Skeletal muscle tissue (tissue), 4 donors: ENCODE results near the gene MYADML2. TPM values are rescaled to one million over a fixed set of nuclear protein-coding genes. Genes with fewer than 3 reads are reported as not detected.
"Not testable (repeated sequence)": the region's sequence is repeated elsewhere in the genome, so short reads cannot be mapped to it uniquely, and the experiment has no call there.

Experiments
- H3K27ac ChIP-seq: one replicate; pipeline ENCODE4 v1.7.0; 2013; ENCODE audit warnings: mild to moderate bottlenecking, low read depth, low read length, inconsistent platforms
- H3K27me3 ChIP-seq, 3 donors: one replicate each; pipeline ENCODE4 v1.7.0; 2013; ENCODE audit warnings: low read length in 3 of 3; ENCODE audit not compliant: control insufficient read depth in 3 of 3, insufficient read depth in 3 of 3
- H3K36me3 ChIP-seq, 3 donors: one replicate each; pipeline ENCODE4 v1.7.0; 2013; ENCODE audit warnings: low read length in 3 of 3; ENCODE audit not compliant: control insufficient read depth in 3 of 3, insufficient read depth in 3 of 3
- H3K4me1 ChIP-seq, 3 donors: one replicate each; pipeline ENCODE4 v1.7.0; 2013; ENCODE audit warnings: low read length in 3 of 3, mild to moderate bottlenecking in 3 of 3; ENCODE audit not compliant: control insufficient read depth in 3 of 3, insufficient read depth in 3 of 3
- H3K4me3 ChIP-seq, 3 donors: one replicate each; pipeline ENCODE4 v1.7.0; 2013; ENCODE audit warnings: low read length in 3 of 3
- H3K9ac ChIP-seq, 3 donors: one replicate each; pipeline ENCODE4 v1.7.0; 2013; ENCODE audit warnings: low read length in 3 of 3, mild to moderate bottlenecking in 3 of 3, moderate library complexity in 2 of 3, low read depth in 1 of 3
- H3K9me3 ChIP-seq, 3 donors: one replicate each; pipeline ENCODE4 v1.7.0; 2013; ENCODE audit warnings: low read length in 3 of 3; ENCODE audit not compliant: control insufficient read depth in 3 of 3
- total RNA-seq: library from RNA; depleted of rRNA; stranded (reverse); fragments of >200 nt; gene quantifications from one replicate; pipeline ENCODE4 v1.2.3, GENCODE V29; 2014
- donor health status: Osteomylitis.

Gene MYADML2
- total RNA-seq, 1 donor from 2014 or later = 16.7 TPM

DNA sequence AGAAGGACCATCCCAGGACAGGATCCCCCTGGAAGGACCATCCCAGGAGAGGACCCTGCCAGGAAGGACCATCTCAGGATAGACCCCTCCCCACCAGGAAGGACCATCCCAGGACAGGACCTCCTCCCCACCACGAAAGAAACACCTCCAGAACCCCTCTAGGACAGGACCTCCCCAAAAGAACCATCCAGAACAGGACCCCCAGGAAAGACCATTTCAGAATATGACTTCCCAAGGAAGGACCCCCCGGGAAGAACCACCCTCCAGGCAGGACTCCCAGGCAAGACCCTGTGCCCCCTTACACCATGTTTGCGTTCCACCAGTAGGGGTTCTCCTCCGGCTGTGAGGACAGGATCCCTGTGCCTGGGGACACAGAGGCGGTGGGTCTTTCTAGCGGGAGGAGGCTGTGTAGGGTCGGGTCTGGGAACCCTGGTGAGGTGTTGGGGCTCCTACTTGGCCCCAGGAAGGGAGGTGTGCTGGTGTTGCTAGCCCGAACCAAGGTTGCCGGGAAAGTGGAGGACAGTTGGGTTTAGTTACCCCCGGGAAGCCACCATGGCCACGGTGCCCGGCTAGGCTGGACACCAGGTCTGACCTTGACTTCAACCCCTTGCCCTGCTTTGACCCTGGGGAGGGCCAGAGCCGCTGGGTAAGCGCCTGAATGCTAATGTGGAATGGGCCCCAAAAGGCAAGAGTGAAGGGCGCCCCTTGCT lies 11.8 kb upstream of the MYADML2 start:
- Histone ChIP-seq H3K27ac (no peak overlapping the region), H3K4me3 (peak overlapping the region in 2 of 3 donors; percentile 54 to 60)

DNA sequence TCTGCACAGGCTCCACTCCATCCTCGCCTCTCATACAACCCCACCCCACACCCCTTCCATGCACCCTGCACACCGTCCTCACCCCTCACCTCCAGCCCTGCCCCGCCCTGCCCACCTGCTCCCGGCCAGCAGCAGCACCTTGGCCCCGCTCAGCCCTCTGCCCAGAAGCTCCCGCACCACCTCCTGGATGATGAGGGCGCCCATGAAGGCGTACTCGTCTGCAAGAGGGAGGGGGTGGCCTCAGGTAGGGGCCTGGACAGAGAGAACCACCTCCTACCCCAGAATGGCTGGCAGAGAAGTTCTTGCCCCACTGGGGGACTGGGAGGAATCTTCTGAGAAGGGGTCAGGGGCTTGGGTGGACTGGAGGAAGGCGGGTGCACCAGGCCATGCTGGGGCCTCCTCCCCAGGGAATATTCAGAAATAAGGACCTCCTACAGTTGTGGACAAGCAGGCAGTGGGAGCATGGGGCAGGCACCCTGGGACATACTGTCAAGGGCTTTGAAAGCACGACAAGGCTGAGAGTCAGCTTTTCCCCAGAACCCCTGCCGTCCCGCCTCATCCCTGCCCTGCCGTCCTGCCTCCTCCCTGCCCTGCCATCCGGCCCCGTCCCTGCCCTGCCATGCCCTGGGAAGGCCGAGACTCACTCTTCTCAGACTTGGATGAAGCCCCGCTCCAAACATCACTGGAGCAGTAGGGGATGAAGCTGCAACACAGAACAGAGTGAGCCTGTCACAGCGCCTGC lies 10.8 kb upstream of the MYADML2 start:
- peak overlapping the region in 1 of 3 donors; percentile 0 for H3K9ac ChIP-seq
- H3K4me1 ChIP-seq = peaks cover 9 to 24% (median 22%) of the 10 kb centered on the region in 3 donors
- no peak overlapping the region for H3K27ac ChIP-seq
- H3K36me3 ChIP-seq = no peaks in the 10 kb centered on the region
- no peak overlapping the region for H3K4me3 ChIP-seq
- peaks cover 23 to 44% (median 31%) of the 10 kb centered on the region in 3 donors for H3K27me3 ChIP-seq
- no peaks in the 10 kb centered on the region for H3K9me3 ChIP-seq

More for the DNA sequence above, 11.8 kb upstream of the MYADML2 start:
- peaks cover 23 to 44% (median 33%) of the 10 kb centered on the region in 3 donors for H3K27me3 ChIP-seq
- H3K9me3 ChIP-seq = no peaks in the 10 kb centered on the region
- H3K9ac ChIP-seq = peak overlapping the region in 2 of 3 donors; percentile 59 to 62
- no peaks in the 10 kb centered on the region for H3K36me3 ChIP-seq
- peaks cover 13 to 28% (median 27%) of the 10 kb centered on the region in 3 donors for H3K4me1 ChIP-seq

DNA sequence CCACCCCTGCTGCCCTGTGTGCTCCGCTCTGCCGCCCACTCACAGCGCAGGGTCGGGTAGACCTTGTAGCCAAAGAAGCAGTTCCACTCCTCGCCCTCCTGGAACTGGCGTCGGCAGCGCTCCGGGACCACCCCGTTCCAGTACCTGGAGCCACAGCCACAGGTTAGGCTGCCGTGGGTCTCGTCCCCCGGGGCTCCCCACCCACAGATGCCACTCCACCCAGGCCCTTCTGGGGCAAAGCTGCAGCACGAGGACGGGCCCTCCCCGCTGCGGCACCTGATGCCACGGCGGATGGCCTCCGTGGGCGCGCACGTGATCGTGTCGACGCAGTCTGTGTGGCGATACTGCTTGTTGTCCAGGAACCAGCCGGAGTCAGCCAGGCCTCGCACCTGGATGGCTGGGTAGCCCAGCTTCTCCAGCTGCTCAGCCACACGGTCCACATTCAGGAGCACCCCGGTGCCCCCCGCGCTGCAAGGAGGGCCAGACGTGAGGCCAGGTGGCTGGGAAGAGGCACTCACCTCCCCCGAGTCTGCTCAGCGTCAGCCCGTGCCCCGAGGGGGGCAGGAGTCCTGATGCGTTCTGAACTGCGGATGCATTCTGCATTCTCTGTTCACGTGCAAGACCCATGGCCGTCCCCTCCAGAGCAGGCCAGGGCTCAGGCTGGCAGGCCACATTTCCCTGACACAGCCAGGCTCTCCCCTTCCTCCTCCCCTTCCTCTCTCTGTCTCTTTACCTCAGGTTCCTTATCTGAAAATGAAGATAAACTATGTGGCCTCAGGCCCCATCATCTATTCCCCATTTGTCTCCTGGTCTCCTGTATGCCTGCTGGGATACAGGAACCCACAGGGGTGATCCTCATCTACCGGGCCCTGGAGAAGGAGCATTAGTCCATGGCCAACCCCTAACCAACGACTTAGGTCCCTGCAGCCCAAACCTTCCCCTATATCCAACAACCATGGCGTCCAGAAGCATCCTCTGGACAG lies 9.9 kb upstream of the MYADML2 start:
- Histone ChIP-seq H3K9ac (no peak overlapping the region), H3K36me3 (no peaks in the 10 kb centered on the region), H3K27me3 (peaks cover 18 to 34% (median 26%) of the 10 kb centered on the region in 3 donors), H3K27ac (no peak overlapping the region), H3K9me3 (no peaks in the 10 kb centered on the region), H3K4me1 (peaks cover under 1 to 15% (median 12%) of the 10 kb centered on the region in 3 donors), H3K4me3 (no peak overlapping the region)

DNA sequence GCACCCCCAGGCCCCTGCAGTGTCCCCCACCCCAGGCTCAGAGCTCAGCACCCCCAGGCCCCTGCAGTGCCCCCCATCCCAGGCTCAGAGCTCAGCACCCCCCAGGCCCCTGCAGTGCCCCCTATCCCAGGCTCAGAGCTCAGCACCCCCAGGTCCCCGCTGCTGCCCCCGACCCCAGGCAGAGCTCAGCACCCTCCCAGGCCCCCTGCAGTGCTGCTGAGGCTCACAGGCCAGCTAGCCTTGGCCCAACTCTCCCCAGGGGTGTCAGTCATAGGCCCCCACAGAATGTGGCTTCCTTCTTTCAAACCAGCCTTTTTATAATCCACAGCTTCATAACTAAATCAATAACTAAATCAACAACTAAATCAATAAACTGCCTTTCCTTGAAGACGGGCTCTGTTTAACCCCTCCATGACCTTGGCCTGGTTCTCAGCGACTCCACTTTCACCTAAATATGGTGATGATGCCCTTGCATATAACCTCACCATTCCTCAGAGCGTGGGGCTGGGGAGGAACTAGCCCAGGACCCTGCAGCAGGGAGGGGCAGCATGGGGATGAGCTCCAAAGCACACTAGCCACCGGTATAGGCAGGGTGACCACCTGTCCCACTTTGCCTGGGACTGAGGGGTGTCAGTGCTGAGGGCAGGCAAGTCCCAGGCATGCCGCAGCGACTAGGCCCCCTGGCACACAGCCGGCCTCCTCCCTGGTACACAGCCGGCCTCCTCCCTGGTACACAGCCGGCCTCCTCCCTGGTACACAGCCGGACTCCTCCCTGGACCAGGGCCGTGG lies 8.9 kb upstream of the MYADML2 start:
- H3K27me3 ChIP-seq = peaks cover 18 to 29% (median 26%) of the 10 kb centered on the region in 3 donors
- H3K9me3 ChIP-seq = no peaks in the 10 kb centered on the region
- no peak overlapping the region for H3K4me3 ChIP-seq
- no peak overlapping the region for H3K27ac ChIP-seq
- no peak overlapping the region for H3K9ac ChIP-seq
- peaks cover 0 to 14% (median 12%) of the 10 kb centered on the region in 3 donors for H3K4me1 ChIP-seq
- H3K36me3 ChIP-seq = no peaks in the 10 kb centered on the region

DNA sequence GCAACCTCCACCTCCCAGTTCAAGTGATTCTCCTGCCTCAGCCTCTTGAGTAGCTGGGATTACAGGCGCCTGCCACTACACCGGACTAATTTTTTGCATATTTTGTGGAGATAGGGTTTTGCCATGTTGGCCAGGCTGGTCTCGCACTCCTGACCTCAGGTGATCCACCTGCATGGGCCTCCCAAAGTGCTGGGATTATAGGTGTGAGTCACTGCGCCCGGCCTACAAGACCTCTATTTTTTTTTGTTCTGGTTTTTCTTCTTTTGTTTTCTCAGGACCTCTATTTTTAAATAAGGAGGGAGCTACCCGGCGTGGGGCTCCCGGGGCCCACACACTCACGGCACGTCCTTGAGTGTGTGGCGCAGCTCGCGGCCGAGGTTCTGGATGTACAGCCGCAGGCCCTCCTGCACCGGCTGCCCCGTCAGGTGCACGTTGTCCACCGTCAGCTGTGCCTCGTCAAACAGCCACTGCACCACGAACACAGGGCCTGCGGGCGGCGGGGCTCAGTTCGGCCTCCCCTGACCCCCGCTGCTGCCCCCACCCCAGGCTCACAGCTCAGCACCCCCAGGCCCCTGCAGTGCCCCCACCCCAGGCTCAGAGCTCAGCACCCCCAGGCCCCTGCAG lies 8.1 kb upstream of the MYADML2 start:
- Histone ChIP-seq H3K9ac (no peak overlapping the region), H3K9me3 (no peaks in the 10 kb centered on the region), H3K27ac (no peak overlapping the region), H3K4me3 (no peak overlapping the region), H3K27me3 (peaks cover 13 to 24% (median 21%) of the 10 kb centered on the region in 3 donors), H3K36me3 (peaks cover 0 to 5% (median 4%) of the 10 kb centered on the region in 3 donors), H3K4me1 (peaks cover 0 to 10% (median 10%) of the 10 kb centered on the region in 3 donors)

DNA sequence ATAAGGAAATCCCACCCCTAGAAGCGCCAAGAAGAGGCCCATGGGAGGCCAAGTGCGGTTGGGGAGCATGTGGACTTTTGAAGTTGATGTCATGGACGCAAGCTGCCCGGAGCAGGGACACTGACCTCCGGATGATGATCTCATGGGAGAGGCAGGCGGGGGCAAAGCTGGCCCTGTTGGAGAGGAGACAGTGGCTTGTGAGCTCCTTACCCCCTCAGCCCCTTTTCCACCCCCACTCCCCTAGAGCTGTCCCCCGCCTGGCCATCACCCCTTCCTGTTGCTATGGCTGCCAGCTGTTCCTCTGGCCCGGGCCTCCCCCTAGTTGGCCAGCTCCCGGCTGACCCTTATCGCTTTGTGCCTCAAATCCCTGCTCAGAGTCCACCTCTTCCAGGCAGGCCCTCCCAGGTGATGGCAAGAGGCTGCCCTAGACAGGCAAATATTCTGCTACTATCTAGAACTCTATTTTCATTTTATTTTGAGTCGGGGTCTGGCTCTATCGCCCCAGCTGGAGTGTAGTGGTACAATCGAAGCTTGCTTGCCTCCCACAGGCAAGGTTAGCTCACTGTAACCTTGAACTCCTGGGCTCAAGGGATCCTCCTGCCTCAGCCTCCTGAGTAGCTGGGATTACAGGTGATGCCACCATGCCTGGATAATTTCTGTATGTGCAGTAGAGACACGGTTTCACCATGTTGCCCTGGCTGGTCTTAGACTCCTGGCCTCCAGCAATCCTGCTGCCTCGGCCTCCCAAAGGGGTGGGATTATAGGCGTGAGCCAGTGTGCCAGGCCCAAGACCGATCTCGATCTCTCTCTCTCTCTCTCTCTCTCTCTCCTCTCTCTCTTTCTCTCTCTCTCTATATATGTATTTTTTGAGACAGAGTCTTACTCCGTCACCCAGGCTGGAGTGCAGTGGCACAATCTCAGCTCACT lies 7.4 kb upstream of the MYADML2 start:
- Histone ChIP-seq H3K27me3 (peaks cover 9 to 19% (median 17%) of the 10 kb centered on the region in 3 donors), H3K9ac (no peak overlapping the region), H3K27ac (no peak overlapping the region), H3K4me1 (peaks cover 0 to 9% (median 7%) of the 10 kb centered on the region in 3 donors), H3K36me3 (peaks cover 0 to 5% (median 4%) of the 10 kb centered on the region in 3 donors), H3K4me3 (no peak overlapping the region), H3K9me3 (no peaks in the 10 kb centered on the region)

DNA sequence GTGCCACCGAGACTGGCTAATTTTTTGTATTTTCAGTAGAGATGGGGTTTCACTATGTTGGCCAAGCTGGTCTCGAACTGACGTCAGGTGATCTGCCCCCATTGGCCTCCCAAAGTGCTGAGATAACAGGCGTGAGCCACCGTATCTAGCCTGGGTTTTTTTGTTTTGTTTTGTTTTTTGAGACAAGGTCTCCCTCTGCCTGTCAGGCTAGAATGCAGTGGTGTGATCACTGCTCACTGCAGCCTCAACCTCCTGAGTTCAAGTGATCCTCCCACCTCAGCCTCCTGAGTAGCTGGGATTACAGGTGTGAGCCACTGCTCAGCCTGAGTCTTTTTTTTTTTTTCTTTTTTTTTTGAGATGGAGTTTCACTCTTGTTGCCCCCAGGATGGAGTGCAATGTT lies 6.4 kb upstream of the MYADML2 start:
- H3K4me3 ChIP-seq, H3K9me3 ChIP-seq, H3K27ac ChIP-seq, H3K4me1 ChIP-seq, H3K9ac ChIP-seq, H3K36me3 ChIP-seq: not testable (repeated sequence)
- peaks cover under 1 to 12% (median 9%) of the 10 kb centered on the region in 3 donors for H3K27me3 ChIP-seq

DNA sequence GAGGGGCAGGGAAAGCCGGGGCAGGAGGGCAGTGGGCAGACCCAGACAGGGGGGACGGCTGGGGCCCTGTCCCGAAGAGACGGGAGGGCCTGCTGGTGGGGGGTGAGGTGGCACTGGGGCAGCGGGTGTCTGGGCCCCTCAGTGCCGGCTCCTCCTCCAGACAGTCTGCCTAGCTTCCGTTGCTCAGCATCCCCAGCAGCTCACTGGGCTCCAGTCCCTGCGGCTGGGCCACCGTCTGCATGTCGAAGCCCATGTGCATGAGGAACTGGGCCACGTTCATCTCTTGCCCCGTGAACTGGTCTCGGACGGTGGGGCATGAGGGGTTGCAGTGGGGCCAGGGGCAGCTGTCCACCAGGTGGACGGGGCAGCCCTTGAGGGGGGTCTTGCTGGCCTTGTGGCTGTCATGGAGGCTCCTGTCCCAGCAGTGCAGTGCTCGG lies 5.8 kb upstream of the MYADML2 start:
- H3K36me3 ChIP-seq = peaks cover 2 to 5% (median 4%) of the 10 kb centered on the region in 3 donors
- H3K27ac ChIP-seq = no peak overlapping the region
- H3K27me3 ChIP-seq = peaks cover 0 to 6% (median 4%) of the 10 kb centered on the region in 3 donors
- no peak overlapping the region for H3K9ac ChIP-seq
- H3K4me3 ChIP-seq = no peak overlapping the region
- no peaks in the 10 kb centered on the region for H3K9me3 ChIP-seq
- peaks cover 0 to 5% (median 2%) of the 10 kb centered on the region in 3 donors for H3K4me1 ChIP-seq
